Mammary epithelial cell (primary cell): ENCODE measurements around the gene GUCY1B1.

Source experiments
- EZH2 ChIP-seq: IDR thresholded peaks from 2 replicates; pipeline ENCODE4 v1.6.1; 2012; ENCODE audit warnings: low read length, inconsistent platforms, borderline replicate concordance
- TF ChIP-seq, protein P1 (sequence below), 2 donors: IDR thresholded peaks in 1 of 2; conservative IDR thresholded peaks in 1 of 2; 2 replicates each; pipeline ENCODE4 v1.5.1; 2011 to 2012; ENCODE audit warnings: inconsistent platforms in 2 of 2, low read length in 2 of 2, mild to moderate bottlenecking in 2 of 2, control low read depth in 1 of 2, low read depth in 1 of 2; ENCODE audit not compliant: insufficient read depth in 1 of 2; ENCODE audit errors: extremely low read depth in 1 of 2

DNA sequence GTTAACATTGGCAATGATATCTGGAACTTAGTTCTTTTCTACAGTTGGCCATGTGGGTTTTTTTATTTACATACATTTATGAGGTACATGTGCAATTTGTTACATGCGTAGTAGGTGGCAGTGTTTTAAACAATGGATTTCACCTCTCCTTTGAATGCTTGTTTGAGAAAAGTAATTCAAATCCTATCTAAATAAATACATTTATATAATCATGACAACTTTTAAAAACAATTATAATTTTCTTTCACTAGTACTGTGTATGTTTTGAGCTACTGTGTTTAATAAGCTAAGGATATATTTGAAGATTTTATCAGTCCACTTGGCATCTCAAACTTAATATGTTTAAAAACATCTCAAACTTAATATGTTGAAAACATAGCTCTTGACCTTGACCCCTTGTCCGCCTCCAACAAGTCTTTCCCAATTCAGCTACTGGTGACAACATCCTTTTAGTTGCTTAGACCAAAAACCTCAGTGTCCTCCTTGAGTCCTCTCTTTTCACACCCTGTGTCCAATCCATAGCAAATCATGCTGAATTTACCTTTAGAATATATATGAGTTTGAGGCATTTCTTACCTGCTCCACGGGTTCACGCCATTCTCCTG is 14.5 kb downstream of the GUCY1B1 start:
- TF ChIP-seq, protein P1, sequence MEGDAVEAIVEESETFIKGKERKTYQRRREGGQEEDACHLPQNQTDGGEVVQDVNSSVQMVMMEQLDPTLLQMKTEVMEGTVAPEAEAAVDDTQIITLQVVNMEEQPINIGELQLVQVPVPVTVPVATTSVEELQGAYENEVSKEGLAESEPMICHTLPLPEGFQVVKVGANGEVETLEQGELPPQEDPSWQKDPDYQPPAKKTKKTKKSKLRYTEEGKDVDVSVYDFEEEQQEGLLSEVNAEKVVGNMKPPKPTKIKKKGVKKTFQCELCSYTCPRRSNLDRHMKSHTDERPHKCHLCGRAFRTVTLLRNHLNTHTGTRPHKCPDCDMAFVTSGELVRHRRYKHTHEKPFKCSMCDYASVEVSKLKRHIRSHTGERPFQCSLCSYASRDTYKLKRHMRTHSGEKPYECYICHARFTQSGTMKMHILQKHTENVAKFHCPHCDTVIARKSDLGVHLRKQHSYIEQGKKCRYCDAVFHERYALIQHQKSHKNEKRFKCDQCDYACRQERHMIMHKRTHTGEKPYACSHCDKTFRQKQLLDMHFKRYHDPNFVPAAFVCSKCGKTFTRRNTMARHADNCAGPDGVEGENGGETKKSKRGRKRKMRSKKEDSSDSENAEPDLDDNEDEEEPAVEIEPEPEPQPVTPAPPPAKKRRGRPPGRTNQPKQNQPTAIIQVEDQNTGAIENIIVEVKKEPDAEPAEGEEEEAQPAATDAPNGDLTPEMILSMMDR (conservative IDR thresholded peaks at IDR 0.05 in 1 of 2, IDR thresholded peaks at IDR 0.05 in 1 of 2; ENCODE audit: extremely low read depth in 1 of 2, insufficient read depth in 1 of 2, low read depth in 1 of 2, low read length in 2 of 2): no peak
- TF ChIP-seq EZH2: no peak
